Glomerular endothelial cell (primary cell): ENCODE results near the gene NCBP2. TPM values are rescaled to one million over a fixed set of nuclear protein-coding genes. Genes with fewer than 3 reads are reported as not detected.

Experiments
- DNase-seq: peaks from one replicate; pipeline ENCODE4 v3.0.0-alpha.2; 2011; ENCODE audit warnings: low read depth, low spot score; ENCODE audit errors: extremely low read depth
- total RNA-seq: library from RNA; depleted of rRNA; stranded (reverse); fragments of >200 nt; gene quantifications from 2 replicates; pipeline ENCODE4 v1.2.3, GENCODE V29; 2015

NCBP2 gene
- 48.5 and 50.2 TPM in 2 replicates for total RNA-seq

GRCh38 chr3:196942226-196942914 is at the start of gene NCBP2:
TSS of gene NCBP2 (minus strand) at chr3:196942528. CDS start at chr3:196942503, 25 bp downstream.
- DNase-seq, result peak; percentile 75

- no peak for DNase-seq
These were observed 49.5 kb upstream of the NCBP2 start for GRCh38 chr3:196991581-196992460.

GRCh38 chr3:196990601-196991007 is 48.3 kb upstream of the NCBP2 start:
- no peak for DNase-seq

- DNase-seq, result no peak
These were observed 47.5 kb upstream of the NCBP2 start for GRCh38 chr3:196989721-196990262.

GRCh38 chr3:196988241-196989029 is 46.1 kb upstream of the NCBP2 start:
- DNase-seq, result no peak

GRCh38 chr3:196987022-196987421 is 44.7 kb upstream of the NCBP2 start:
- no peak for DNase-seq

GRCh38 chr3:196985954-196986885 is 43.9 kb upstream of the NCBP2 start:
- no peak for DNase-seq

GRCh38 chr3:196985298-196985697 is 43.0 kb upstream of the NCBP2 start:
- no peak for DNase-seq

- no peak for DNase-seq
These were observed 40.9 kb upstream of the NCBP2 start for GRCh38 chr3:196983186-196983585.

GRCh38 chr3:196981657-196982056 is 39.3 kb upstream of the NCBP2 start:
- DNase-seq, result no peak

GRCh38 chr3:196979545-196979944 is 37.2 kb upstream of the NCBP2 start:
- no peak for DNase-seq

- no peak for DNase-seq
These were observed 34.6 kb upstream of the NCBP2 start for GRCh38 chr3:196976941-196977340.

GRCh38 chr3:196975349-196975748 is 33.0 kb upstream of the NCBP2 start:
- no peak for DNase-seq

- no peak for DNase-seq
These were observed 32.3 kb upstream of the NCBP2 start for GRCh38 chr3:196974661-196975060.

- DNase-seq, result no peak
These were observed 28.9 kb upstream of the NCBP2 start for GRCh38 chr3:196971094-196971698.

- no peak for DNase-seq
These were observed 28.3 kb upstream of the NCBP2 start for GRCh38 chr3:196970547-196971093.

GRCh38 chr3:196969660-196970546 is 27.6 kb upstream of the NCBP2 start:
- DNase-seq, result no peak

GRCh38 chr3:196969134-196969659 is 26.9 kb upstream of the NCBP2 start:
- no peak for DNase-seq
